Astrocyte (in vitro differentiated cells and primary cell): ENCODE results near the gene SMAD3. TPM values are rescaled to one million over a fixed set of nuclear protein-coding genes. Genes with fewer than 3 reads are reported as not detected.
A peak's percentile ranks its signal among the peaks of the same experiment; 100 is the strongest.

Experiments used
- DNase-seq: peaks from one replicate; pipeline ENCODE4 v3.0.0-alpha.2; 2010; ENCODE audit warnings: low read depth
- FAIRE-seq: peaks from 2 replicates; lab custom pipeline; 2011; peaks lifted over from hg19 to GRCh38; lab: Jason Lieb, UNC
- H2AFZ ChIP-seq: 2 replicates; pipeline ENCODE4 v1.6.0; 2012; ENCODE audit warnings: low read depth, low read length, inconsistent platforms
- H3K27ac ChIP-seq: 2 replicates; pipeline ENCODE4 v1.5.1; 2011; ENCODE audit warnings: low read depth, low read length, inconsistent platforms
- H3K27me3 ChIP-seq: 2 replicates; pipeline ENCODE4 v1.6.0; 2011; ENCODE audit warnings: low read length, inconsistent platforms; ENCODE audit not compliant: insufficient read depth
- H3K36me3 ChIP-seq: 2 replicates; pipeline ENCODE4 v1.5.1; 2011; ENCODE audit warnings: low read length, inconsistent platforms; ENCODE audit not compliant: insufficient read depth
- H3K4me1 ChIP-seq: 2 replicates; pipeline ENCODE4 v1.5.1; 2011; ENCODE audit warnings: low read length, inconsistent platforms; ENCODE audit not compliant: insufficient read depth
- H3K4me2 ChIP-seq: 2 replicates; pipeline ENCODE4 v1.6.0; 2012; ENCODE audit warnings: low read length, inconsistent platforms
- H3K4me3 ChIP-seq: 2 replicates; pipeline ENCODE4 v1.5.1; 2011; ENCODE audit warnings: low read depth, mild to moderate bottlenecking, low read length, inconsistent platforms; ENCODE audit not compliant: insufficient read depth
- H3K79me2 ChIP-seq: 2 replicates; pipeline ENCODE4 v1.6.0; 2012; ENCODE audit warnings: mild to moderate bottlenecking, low read length, inconsistent platforms; ENCODE audit not compliant: insufficient read depth
- H3K9ac ChIP-seq: 2 replicates; pipeline ENCODE4 v1.6.0; 2012; ENCODE audit warnings: mild to moderate bottlenecking, low read length, inconsistent platforms
- H3K9me3 ChIP-seq: 2 replicates; pipeline ENCODE4 v1.5.1; 2012; ENCODE audit warnings: low read depth, mild to moderate bottlenecking, low read length, inconsistent platforms; ENCODE audit not compliant: insufficient read depth
- H4K20me1 ChIP-seq: 2 replicates; pipeline ENCODE4 v1.6.0; 2012; ENCODE audit warnings: low read length, inconsistent platforms; ENCODE audit not compliant: insufficient read depth
- H3K27ac Mint-ChIP-seq: one replicate; pipeline ENCODE4 v1.8.0; 2021; ENCODE audit warnings: mild to moderate bottlenecking, mixed read lengths; ENCODE audit not compliant: unreplicated experiment
- H3K27me3 Mint-ChIP-seq: one replicate; pipeline ENCODE4 v1.8.0; 2021; ENCODE audit warnings: low read depth, mixed read lengths; ENCODE audit not compliant: unreplicated experiment
- H3K36me3 Mint-ChIP-seq: one replicate; pipeline ENCODE4 v1.8.0; 2021; ENCODE audit warnings: low read depth, mixed read lengths; ENCODE audit not compliant: unreplicated experiment
- H3K4me1 Mint-ChIP-seq: one replicate; pipeline ENCODE4 v1.8.0; 2021; ENCODE audit warnings: low read depth, mixed read lengths; ENCODE audit not compliant: unreplicated experiment
- H3K4me3 Mint-ChIP-seq: one replicate; pipeline ENCODE4 v1.8.0; 2021; ENCODE audit warnings: mild to moderate bottlenecking, moderate library complexity, mixed read lengths; ENCODE audit not compliant: unreplicated experiment
- H3K9me3 Mint-ChIP-seq: one replicate; pipeline ENCODE4 v1.8.0; 2021; ENCODE audit warnings: mild to moderate bottlenecking, mixed read lengths; ENCODE audit not compliant: unreplicated experiment
- EZH2 ChIP-seq: IDR thresholded peaks from 2 replicates; pipeline ENCODE4 v1.6.1; 2012; ENCODE audit warnings: mild to moderate bottlenecking, low read length, inconsistent platforms; ENCODE audit not compliant: insufficient read depth
- total RNA-seq: library from RNA; stranded (reverse); gene quantifications from 2 replicates; pipeline ENCODE4 v1.2.1, GENCODE V29; 2021
- TF ChIP-seq, protein P1 (sequence below): IDR thresholded peaks from 2 replicates; pipeline ENCODE4 v1.5.1; 2011; ENCODE audit warnings: low read depth, mild to moderate bottlenecking, inconsistent platforms, low read length, moderate library complexity; ENCODE audit not compliant: insufficient read depth

SMAD3 gene
- total RNA-seq, 1 donor from 2014 or later = 78.0 TPM

DNA sequence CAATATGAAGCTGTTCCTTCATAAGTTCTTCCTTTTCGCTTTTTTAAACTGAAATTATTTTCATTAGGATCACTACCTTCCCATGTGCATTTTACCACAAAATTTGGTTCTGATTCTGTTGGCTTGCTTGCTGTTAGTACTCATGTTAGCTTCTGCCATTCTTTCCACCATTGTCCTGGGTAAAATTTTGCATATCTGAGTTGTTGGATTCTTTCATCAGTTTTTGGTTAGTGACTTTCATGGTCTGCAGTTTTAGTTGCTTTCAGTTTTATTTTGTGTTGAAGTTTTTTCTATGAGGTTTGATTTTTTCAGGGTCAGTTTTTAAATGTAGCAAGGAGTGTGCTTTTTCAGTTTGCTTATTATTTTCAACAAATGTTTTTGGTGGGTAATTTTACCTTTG is 71.9 kb downstream of the SMAD3 start:
- peak overlapping the region; percentile 55 for H3K9ac ChIP-seq
- peaks cover 86% of the 10 kb centered on the region for H3K4me1 Mint-ChIP-seq
- H3K79me2 ChIP-seq = peaks cover 99% of the 10 kb centered on the region
- TF ChIP-seq, protein P1, sequence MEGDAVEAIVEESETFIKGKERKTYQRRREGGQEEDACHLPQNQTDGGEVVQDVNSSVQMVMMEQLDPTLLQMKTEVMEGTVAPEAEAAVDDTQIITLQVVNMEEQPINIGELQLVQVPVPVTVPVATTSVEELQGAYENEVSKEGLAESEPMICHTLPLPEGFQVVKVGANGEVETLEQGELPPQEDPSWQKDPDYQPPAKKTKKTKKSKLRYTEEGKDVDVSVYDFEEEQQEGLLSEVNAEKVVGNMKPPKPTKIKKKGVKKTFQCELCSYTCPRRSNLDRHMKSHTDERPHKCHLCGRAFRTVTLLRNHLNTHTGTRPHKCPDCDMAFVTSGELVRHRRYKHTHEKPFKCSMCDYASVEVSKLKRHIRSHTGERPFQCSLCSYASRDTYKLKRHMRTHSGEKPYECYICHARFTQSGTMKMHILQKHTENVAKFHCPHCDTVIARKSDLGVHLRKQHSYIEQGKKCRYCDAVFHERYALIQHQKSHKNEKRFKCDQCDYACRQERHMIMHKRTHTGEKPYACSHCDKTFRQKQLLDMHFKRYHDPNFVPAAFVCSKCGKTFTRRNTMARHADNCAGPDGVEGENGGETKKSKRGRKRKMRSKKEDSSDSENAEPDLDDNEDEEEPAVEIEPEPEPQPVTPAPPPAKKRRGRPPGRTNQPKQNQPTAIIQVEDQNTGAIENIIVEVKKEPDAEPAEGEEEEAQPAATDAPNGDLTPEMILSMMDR = no peak
- TF ChIP-seq EZH2 = no peak
- no peaks in the 10 kb centered on the region for H3K27me3 ChIP-seq
- H3K4me3 ChIP-seq = no peak overlapping the region
- H2AFZ ChIP-seq = no peak overlapping the region
- H3K36me3 Mint-ChIP-seq = peaks cover 10% of the 10 kb centered on the region
- DNase-seq (no peak), FAIRE-seq (no peak)
- H3K4me2 ChIP-seq = peak overlapping the region; percentile 27
- H3K4me3 Mint-ChIP-seq = no peak overlapping the region
- no peaks in the 10 kb centered on the region for H3K36me3 ChIP-seq
- H3K9me3 Mint-ChIP-seq = no peaks in the 10 kb centered on the region
- no peaks in the 10 kb centered on the region for H3K9me3 ChIP-seq
- no peaks in the 10 kb centered on the region for H3K27me3 Mint-ChIP-seq
- H3K27ac ChIP-seq = no peak overlapping the region
- peak overlapping the region; percentile 22 for H3K27ac Mint-ChIP-seq
- peaks cover 61% of the 10 kb centered on the region for H3K4me1 ChIP-seq
- H4K20me1 ChIP-seq = peaks cover 18% of the 10 kb centered on the region

DNA sequence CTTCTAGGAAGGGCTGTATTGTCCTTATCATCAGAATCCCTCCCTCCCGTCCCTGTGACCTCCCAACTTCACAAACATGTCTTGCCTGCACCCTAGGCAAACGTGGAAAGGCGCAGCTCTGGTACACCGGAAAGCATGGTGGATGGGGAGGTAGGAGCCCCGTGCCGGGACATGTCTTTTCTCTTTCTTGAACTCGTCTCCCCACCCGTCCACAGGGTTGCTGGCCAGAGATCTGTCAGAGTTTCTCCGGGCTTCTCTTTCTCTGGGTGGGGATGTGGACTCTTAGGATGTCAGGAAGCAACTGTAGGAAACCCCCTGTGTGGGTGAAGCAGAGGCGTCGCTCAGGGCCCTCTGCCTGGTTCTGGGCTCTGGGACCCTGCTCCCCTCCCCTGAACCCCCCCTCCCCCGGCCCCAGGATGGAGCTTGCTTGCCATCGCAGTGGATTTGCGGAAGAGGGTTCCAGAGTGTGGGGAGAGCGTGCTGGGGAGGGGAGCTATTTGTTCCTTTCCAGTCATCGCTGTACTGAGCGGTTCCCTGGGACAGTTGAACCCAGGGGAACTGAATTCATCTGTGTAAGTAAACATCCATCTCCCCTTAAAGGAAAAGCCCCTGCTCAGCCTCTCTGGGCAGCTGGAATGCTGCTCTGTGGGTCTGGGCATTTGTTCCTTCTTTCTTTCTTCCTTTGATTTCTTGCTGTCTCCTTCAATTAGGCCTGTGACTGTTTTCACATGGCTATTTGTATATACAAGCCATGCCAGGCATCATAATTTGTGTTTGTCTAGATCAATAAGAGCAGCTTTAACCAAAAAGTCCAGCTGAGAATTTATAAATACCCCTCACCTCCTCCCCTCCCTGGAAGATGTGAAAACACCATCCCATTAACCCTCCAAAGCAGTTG is 72.8 kb downstream of the SMAD3 start:
- FAIRE-seq = no peak
- H3K4me1 Mint-ChIP-seq = peaks cover 91% of the 10 kb centered on the region
- Histone ChIP-seq H2AFZ (no peak overlapping the region), H3K9ac (peak overlapping the region; percentile 55), H3K9me3 (no peaks in the 10 kb centered on the region), H3K4me3 (no peak overlapping the region), H4K20me1 (peaks cover 11% of the 10 kb centered on the region), H3K4me1 (peaks cover 69% of the 10 kb centered on the region), H3K27ac (peak overlapping the region; percentile 25), H3K27me3 (no peaks in the 10 kb centered on the region), H3K4me2 (peak overlapping the region; percentile 27), H3K79me2 (peaks cover 99% of the 10 kb centered on the region), H3K36me3 (no peaks in the 10 kb centered on the region)
- no peak for DNase-seq
- H3K27ac Mint-ChIP-seq = no peak overlapping the region
- no peaks in the 10 kb centered on the region for H3K9me3 Mint-ChIP-seq
- no peaks in the 10 kb centered on the region for H3K27me3 Mint-ChIP-seq
- peak overlapping the region; percentile 4 for H3K4me3 Mint-ChIP-seq
- TF ChIP-seq EZH2 = no peak
- TF ChIP-seq, protein P1 = no peak
- peaks cover 10% of the 10 kb centered on the region for H3K36me3 Mint-ChIP-seq
